Measurements from ENCODE around the gene KLF13. TPM values are rescaled to one million over a fixed set of nuclear protein-coding genes. Genes with fewer than 3 reads are reported as not detected.

KLF13 gene
- total RNA-seq, 4 donors from 2014 or later = 50.8 to 151 (median 98.7) TPM

DNA sequence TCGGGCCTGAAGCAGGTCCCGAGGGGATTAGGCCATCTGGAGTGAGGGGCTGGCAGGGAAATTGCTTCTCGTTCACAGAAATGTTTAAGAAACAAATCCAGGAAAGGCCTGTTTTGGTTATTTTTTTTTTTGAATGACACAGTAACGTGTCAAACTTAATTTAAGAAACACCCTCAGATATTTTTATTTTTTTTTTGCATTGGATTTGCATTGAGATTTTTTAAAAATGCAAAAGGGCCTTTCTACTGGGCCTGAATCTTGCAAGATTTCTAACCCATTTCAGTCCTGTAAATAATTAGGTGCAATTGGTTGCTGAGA, 25.0 kb upstream of the KLF13 start:
- WGBS, 2 donors = 61 to 64% methylated on average over 4 of the region's 4 CpGs
- no peak for TF ChIP-seq POLR2A (IDR thresholded peaks at IDR 0.05)
- TF ChIP-seq, protein P1, sequence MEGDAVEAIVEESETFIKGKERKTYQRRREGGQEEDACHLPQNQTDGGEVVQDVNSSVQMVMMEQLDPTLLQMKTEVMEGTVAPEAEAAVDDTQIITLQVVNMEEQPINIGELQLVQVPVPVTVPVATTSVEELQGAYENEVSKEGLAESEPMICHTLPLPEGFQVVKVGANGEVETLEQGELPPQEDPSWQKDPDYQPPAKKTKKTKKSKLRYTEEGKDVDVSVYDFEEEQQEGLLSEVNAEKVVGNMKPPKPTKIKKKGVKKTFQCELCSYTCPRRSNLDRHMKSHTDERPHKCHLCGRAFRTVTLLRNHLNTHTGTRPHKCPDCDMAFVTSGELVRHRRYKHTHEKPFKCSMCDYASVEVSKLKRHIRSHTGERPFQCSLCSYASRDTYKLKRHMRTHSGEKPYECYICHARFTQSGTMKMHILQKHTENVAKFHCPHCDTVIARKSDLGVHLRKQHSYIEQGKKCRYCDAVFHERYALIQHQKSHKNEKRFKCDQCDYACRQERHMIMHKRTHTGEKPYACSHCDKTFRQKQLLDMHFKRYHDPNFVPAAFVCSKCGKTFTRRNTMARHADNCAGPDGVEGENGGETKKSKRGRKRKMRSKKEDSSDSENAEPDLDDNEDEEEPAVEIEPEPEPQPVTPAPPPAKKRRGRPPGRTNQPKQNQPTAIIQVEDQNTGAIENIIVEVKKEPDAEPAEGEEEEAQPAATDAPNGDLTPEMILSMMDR (IDR thresholded peaks at IDR 0.05) = no peak
- intact Hi-C loops (cut with DNase I; ENCODE audit: low total_unique reads) = no loop called here
- DNase-seq (ENCODE audit: low spot score in 2 of 2) = peak in 1 of 2 donors; percentile 10
- H3K4me3 ChIP-seq (ENCODE audit: low read depth, poor library complexity, severe bottlenecking) = no peak overlapping the region

DNA sequence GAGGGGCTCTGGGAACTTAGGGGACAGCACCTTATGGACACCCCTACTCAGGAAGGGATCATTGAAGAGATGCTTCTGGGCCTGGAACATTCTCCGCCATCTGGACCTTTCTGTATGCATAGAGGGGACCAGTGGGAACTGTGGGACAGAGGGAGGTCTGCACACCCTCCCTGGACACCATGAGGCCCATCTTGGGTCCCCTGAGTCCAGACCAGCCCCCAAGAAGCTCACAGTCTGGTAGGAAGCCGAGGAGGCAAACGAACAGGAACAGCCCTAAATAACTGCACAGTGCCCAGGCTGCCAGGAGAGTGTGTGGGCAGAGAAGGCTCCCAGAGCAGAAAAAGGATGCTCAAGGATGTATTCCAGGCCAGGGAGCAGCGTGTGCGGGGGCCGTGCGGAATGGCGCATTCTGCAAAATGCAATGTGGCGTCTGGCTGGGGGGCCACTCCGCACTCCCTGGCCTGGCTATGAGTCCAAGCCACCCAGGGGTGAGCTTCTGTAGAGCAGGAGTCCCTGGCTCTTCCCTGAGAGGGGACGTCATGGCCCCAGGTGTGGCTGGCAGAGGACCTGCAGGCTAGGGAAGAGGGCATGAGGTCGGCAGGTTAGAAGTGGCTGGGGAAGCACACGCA, 24.5 kb upstream of the KLF13 start:
- TF ChIP-seq, protein P1 (IDR thresholded peaks at IDR 0.05) = no peak
- no peak overlapping the region for H3K4me3 ChIP-seq (ENCODE audit: low read depth, poor library complexity, severe bottlenecking)
- intact Hi-C loops (cut with DNase I; ENCODE audit: low total_unique reads) = no loop called here
- WGBS, 2 donors = 93% methylated on average over 12 to 13 of the region's 13 CpGs
- peak; percentile 11 to 81 for DNase-seq (ENCODE audit: low spot score in 2 of 2)

DNA sequence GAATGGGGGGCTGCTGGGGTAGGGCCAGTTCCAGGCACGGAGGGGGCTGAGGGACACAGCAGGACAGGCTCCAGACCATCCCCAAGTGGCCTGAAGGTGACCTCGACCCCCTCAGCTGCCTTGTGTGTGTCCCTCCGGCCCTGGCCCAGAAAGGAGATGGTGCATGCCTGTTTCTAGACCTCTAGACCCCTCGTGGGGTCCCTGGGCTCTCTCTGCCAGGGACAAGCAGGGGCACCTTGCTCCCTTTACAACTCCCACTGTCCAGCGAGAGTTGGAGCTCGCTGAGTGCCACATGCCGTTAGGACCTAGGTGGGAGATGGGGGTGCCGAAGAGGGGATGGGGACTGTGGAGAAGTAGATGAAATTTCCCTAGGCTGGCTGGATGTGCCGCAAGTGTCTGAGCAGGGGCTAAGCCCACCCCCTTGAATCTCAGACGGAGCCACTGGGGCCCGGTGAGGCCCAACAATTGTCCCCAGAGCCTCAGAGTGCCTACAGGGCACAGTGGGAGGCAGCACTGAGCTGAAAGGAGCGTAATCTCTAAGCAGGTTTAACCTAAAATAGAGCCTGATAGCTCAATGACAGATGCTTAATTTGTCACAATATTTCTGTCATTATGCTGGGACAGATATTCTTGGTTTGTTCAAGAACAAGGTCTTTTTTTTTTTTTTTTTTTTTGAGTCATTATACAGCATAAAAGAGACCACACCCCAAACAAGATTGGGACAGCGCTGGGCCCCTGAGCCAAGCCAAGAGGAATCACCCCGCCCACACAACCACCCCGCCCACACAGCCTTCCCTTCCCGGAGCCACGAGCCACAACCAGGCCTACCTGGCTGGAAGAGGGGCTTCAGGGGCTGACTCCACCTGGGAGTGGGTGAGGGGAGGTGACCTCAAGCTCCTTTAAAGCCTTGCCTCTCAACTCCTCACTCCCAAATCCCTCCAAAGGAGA, 23.6 kb upstream of the KLF13 start:
- WGBS, 2 donors = 50 to 56% methylated on average over 17 of the region's 17 CpGs
- intact Hi-C loops (cut with DNase I; ENCODE audit: low total_unique reads) = no loop called here
- no peak overlapping the region for H3K4me3 ChIP-seq (ENCODE audit: low read depth, poor library complexity, severe bottlenecking)
- peak; percentile 74 to 93 for DNase-seq (ENCODE audit: low spot score in 2 of 2)
- no peak for TF ChIP-seq POLR2A (IDR thresholded peaks at IDR 0.05)
- TF ChIP-seq, protein P1 (IDR thresholded peaks at IDR 0.05) = no peak

DNA sequence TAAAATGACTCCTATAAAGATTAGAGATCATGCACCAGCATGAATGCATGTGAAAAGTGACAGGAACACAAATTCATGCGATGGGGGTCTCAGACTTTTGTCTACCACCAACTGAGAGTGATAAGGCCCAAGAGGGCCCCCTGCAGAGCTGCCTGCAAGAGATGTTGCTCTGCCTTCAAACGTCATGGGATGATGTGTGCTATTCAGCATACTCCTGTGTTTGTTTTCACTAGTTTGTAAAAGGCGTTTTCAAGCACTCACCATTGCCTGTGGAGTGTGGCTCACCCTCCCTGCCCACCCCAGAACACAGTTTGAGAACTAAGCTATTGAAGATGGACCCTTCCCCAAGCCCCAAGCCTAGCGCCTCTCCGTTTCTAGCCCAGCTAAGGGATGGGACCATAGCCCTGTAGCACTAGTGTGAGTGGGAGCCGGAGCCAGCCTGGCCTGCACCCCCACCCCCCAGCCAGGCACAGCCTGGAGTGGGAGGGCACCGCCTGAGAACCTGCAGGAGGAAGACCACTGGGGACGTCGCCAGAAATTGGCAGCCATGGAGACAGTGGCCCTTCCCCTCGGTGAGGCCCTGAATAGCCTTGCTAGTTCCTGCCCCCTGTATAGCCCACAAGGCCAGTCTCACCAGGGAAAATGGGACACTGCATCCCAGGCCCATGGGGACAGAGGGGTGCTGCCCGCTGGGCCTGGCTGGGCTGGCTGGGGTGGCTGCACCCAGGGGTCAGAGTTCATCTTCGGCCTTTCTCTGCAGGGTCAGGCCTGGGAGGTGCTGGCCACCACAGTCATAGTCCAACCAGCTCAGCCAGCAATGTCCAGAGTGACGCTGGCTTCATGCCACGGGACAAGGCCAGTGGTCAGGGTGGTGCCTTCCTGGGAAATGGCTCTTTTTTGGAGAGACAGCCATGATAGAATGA, 22.6 kb upstream of the KLF13 start:
- peak; percentile 13 to 85 for DNase-seq (ENCODE audit: low spot score in 2 of 2)
- H3K4me3 ChIP-seq (ENCODE audit: low read depth, poor library complexity, severe bottlenecking) = no peak overlapping the region
- 77 to 79% methylated on average over 13 to 14 of the region's 14 CpGs for WGBS, 2 donors
- intact Hi-C loops (cut with DNase I; ENCODE audit: low total_unique reads) = no loop called here
- TF ChIP-seq POLR2A (IDR thresholded peaks at IDR 0.05) = no peak
- TF ChIP-seq, protein P1 (IDR thresholded peaks at IDR 0.05) = no peak

DNA sequence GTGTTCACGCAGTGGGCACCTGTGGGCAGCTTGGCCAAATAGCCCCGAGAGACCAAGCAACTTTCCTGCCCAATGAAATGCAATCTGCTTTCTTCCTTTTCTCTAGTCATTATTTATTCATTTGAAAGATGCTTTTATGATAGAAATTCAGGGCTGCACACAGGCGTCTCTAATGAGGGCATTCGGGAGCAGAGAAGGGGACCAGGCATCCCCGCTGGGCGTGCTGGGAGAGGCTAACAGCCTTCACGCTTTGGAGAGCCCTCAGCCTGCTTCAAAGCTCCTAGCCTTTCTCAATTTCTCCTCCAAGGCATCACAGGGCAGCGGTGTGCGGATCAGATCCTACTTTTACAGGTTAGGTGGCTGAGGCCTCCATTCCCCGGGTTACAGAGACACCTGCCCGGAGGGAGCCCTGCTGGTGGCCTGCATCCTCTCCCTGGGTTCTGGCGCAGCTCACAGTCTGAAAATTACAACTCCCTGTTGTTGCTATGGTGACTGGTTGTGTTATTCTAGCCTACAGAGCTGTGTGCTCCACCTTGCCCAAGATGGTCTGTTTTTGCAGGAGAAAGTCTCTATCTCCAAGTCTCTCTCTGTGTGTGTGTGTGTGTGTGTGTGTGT, 21.8 kb upstream of the KLF13 start:
- peak; percentile 14 to 73 for DNase-seq (ENCODE audit: low spot score in 2 of 2)
- TF ChIP-seq POLR2A (IDR thresholded peaks at IDR 0.05) = no peak
- TF ChIP-seq, protein P1 (IDR thresholded peaks at IDR 0.05) = no peak
- 86% methylated on average over 12 of the region's 12 CpGs for WGBS, 2 donors
- intact Hi-C loops (cut with DNase I; ENCODE audit: low total_unique reads) = no loop called here
- no peak overlapping the region for H3K4me3 ChIP-seq (ENCODE audit: low read depth, poor library complexity, severe bottlenecking)
